GM12801 (cell line): ENCODE data around the gene AOC1.

ENCODE experiments used
- TF ChIP-seq, protein P1 (sequence below): IDR thresholded peaks from one replicate; pipeline ENCODE4 v1.5.1; 2011; ENCODE audit warnings: control low read depth; ENCODE audit not compliant: insufficient read length; ENCODE audit errors: extremely low read depth

AOC1 gene

DNA sequence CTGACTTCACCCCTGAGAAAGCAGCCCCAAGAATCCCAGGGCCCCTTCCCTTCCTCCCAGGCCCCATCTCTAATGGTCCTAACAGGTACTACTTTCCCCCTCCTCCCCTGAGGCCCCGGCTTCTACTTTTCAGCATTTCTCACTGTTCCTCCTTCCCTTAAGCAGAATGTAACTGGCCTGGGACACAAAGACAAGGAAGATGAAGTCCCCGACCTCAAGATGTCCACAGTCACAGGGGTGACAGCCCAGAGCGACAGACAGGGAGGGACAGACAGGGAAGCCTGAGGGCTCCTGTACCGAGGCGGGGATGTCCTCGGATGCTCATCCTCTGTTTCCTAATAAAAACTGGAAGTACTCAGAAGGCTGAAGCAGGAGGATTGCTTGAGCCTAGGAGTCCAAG is 11.6 kb downstream of the AOC1 start:
- TF ChIP-seq, protein P1, sequence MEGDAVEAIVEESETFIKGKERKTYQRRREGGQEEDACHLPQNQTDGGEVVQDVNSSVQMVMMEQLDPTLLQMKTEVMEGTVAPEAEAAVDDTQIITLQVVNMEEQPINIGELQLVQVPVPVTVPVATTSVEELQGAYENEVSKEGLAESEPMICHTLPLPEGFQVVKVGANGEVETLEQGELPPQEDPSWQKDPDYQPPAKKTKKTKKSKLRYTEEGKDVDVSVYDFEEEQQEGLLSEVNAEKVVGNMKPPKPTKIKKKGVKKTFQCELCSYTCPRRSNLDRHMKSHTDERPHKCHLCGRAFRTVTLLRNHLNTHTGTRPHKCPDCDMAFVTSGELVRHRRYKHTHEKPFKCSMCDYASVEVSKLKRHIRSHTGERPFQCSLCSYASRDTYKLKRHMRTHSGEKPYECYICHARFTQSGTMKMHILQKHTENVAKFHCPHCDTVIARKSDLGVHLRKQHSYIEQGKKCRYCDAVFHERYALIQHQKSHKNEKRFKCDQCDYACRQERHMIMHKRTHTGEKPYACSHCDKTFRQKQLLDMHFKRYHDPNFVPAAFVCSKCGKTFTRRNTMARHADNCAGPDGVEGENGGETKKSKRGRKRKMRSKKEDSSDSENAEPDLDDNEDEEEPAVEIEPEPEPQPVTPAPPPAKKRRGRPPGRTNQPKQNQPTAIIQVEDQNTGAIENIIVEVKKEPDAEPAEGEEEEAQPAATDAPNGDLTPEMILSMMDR: no peak

DNA sequence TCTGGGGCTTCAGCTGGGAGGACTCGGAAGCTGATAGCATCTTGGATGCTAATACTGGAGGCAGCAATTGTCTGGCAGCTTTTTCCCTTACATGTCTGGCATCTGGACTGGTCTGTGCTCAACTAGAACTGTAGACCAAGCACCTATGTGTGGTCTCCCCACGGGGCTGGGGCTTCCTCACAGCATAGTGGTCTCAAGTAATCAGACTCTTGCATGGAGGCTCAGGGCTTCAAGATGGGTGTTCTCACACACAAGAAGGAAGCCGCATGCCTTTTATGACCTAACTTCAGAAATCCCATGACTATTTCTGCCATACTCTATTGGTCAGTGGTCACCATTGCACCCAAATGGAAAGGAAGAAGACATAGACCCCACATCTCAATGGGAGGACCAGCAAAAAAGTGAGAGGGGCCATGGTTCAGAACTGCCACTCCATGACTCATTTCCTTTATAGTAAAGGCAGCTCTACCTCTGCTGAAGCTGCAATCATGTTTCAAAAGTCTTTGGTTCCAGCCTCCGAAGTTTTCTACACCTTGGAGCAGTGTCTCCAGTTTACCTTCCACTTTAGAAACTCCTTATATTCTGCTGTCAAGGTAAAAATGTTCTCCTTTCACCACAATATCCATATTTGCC is 14.7 kb downstream of the AOC1 start:
- TF ChIP-seq, protein P1: no peak

DNA sequence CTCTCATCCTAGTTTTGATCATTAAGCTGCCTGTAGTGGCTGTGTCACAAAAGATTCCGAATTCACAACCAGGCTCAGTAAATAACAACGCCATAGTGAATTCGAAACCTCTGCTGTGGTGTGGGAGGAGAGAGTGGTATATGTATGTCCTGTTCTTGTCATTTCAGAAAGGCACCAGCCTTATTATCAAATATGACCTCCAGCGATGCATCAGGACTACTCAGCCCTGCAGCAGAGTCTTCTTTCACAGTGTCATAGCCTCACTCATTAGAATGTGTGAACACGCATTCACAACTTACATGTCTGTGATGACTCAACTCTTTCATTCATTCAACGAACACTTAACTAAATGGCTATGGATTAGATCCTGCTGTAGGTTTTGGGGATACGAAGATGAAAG is 15.3 kb downstream of the AOC1 start:
- TF ChIP-seq, protein P1: no peak

DNA sequence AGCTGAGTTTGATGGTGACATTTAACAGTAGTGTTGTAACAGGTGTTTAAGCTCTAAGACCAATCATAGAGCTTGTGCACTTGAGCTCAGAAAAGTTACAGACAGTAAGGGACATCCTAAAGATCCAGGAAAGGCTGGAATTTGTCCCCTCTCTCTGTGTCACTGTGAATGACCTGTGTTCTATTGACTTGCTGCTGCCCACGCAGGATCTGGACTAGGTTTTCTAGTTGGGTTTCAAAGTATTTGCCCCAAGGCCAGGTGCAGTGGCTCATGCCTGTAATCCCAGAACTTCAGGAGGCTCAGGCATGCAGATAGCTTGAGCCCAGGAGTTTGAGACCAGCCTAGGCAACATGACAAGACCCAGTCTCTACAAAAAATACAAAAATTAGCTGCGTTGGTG is 17.1 kb downstream of the AOC1 start:
- TF ChIP-seq, protein P1: no peak

DNA sequence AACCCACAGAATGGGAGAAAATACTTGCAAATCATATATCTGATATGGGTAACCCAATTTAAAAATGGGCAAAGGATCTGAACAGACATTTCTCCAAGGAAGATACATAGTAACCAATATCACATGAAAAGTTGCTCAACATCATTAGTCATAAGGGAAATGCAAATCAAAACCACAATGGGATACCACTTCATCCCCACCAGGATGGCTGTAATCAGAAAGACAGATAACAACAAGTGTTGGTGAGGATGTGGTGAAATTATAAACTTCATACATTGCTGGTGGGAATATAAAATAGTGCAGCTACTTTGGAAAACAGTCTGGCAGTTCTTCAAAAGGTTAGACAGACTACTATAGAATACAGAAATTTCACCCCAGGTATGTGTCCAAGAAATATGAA is 19.3 kb downstream of the AOC1 start:
- TF ChIP-seq, protein P1: no peak

DNA sequence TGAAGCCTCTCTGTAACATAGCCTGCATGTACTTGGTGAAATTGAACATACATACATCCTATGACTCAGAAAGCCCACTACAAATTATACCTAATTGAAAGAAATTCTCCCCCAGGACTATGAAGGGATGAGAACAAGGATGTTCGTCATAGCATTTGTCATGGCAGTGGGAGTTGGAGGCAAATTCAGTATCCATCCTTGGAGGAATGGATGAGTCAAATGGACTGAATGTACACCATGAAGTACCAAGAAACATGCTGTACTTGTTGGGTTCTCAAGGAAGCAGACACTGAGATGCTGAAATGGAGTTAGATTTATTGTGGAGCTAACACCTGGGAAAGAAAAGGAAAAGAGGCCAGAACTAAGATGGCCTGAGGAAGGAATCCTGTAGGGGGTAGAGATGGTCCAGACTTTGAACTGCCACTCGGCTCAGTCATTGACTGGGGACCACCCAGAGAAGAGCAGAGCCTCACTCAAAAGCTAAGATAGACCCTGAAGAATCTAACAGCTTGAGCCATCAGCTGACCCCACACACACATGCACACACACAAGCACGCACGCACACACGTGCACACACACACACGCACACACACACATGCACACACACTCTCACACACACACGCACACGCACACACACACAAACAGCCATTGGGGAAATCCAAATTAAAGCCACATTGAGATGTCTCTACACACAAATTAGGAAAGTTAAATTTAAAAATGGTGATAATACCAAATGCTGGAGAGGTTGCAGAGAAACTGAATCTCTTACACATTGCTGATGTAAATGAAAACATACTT is 22.3 kb downstream of the AOC1 start:
- TF ChIP-seq, protein P1: no peak

DNA sequence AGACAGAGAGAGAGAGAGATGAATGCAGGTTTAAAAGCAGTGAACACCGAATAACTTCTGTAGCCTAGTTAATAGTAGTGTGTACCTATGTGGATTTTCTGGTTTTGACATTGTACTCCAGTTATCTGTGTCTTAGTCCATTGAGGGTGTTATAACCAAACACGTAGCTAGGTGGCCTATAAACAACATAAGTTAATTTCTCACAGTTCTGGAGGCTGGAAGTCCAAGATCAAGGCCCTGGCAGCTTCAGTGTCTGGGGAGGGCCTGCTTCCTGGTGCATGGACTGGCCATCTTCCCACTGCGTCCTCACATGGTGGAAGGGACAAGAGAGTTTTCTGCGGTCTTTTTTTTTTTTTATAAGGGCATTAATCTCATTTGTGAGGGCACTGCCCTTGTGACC is 23.5 kb downstream of the AOC1 start:
- TF ChIP-seq, protein P1: no peak
